HG03095 (cell line): Measurements from ENCODE around the gene INTS4.
"Not testable (repeated sequence)": the region's sequence is repeated elsewhere in the genome, so short reads cannot be mapped to it uniquely, and the experiment has no call there.

ENCODE experiments used
- ATAC-seq: cut with Tn5 transposase; IDR thresholded peaks from one replicate; pipeline ENCODE4 v1.9.1; 2021; ENCODE audit warnings: moderate library complexity; ENCODE audit not compliant: unreplicated experiment

Gene INTS4

GRCh38 chr11:78025378-78025777, 30.9 kb upstream of the INTS4 start:
- ATAC-seq, result no peak

DNA sequence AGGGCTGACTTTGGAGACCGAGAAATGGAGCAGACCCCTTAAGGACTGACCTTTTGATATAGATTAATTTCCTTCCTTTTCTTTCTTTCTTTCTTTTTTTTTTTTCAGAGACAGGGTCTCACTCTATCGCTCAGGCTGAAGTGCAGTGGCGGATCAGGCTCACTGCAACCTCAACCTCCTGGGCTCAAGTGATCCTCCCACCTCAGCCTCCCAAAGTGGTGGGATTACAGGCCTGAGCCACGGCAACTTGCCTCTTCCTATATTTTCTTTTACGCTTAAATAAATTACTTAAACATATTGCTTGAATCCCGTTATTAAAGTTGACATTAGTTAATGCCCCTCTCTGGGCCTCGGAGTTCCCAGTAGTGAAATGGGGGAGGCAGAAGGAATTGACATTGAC, 29.0 kb upstream of the INTS4 start:
- ATAC-seq, result no peak

- no peak for ATAC-seq
Observed at GRCh38 chr11:78022397-78023396, 28.2 kb upstream of the INTS4 start, which contains the start of gene KCTD14. KCTD14 (minus strand) TSS chr11:78023276; CDS start chr11:78023249, 27 bp downstream.

- ATAC-seq, result no peak
Observed at GRCh38 chr11:78021611-78022010, 27.1 kb upstream of the INTS4 start.

- ATAC-seq, result no peak
Observed at GRCh38 chr11:78020246-78020645, 25.8 kb upstream of the INTS4 start.

- ATAC-seq, result no peak
Observed at GRCh38 chr11:78019808-78020207, 25.3 kb upstream of the INTS4 start.

GRCh38 chr11:78015878-78016277, 21.4 kb upstream of the INTS4 start:
- ATAC-seq, result no peak

DNA sequence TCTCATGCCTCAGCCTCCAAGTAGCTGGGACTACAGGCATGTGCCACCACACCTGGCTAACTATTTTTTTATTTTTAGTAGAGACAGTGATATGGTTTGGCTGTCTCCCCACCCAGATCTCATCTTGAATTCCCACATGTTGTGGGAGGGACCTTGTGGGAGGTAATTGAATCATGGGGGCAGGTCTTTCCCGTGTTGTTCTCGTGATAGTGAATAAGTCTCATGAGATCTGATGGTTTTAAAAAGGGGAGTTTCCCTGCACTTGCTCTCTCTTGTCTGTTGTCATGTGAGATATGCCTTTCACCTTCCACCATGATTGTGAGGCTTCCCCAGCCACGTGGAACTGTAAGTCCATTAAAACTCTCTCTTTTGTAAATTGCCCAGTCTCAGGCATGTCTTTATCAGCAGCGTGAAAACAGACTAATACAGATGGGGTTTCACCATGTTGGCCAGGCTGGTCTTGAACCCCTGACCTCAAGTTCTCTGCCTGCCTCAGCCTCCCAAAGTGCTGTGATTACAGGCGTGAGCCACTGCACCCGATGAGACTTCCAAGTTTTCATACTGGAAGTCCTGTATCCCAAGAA, 20.6 kb upstream of the INTS4 start:
- not testable (repeated sequence) for ATAC-seq

DNA sequence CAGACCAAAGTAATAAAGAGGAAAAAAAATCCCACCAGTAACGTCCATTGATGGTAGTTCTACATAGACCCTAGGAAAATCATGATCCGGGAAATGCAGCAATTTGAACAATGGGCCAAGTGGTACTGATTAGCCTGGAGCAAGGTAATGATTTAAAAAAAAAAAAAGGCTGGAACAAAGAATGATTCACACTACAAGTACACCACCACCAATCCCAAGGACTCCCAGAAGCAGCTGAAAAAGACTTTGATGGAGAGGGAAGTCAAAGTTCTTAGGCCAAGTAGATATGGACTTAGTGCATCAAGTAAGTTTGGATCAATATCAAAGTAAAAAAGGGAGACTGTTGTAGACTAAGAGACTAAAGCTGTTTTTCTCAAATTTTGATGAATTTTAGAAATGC, 16.8 kb upstream of the INTS4 start:
- ATAC-seq, result no peak

DNA sequence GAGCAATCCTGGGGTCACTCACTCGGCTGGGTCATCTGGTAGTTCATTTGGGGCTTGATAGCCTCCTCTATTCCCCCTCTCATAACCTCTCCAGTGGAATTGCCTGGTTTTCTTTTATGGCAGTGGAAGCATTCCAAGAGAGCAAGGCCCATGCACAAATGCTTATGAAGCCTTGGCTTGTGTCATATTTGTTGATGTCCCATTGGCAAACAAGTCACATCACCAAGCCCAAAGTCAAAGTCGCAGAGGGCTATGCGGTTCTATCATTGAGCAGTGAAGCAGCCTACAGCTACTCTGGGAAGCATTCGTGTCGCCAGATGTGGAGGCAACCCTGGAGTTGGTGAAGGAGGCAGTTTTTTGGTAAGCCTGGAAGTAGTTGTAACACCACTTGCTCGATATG, 16.3 kb upstream of the INTS4 start:
- no peak for ATAC-seq

DNA sequence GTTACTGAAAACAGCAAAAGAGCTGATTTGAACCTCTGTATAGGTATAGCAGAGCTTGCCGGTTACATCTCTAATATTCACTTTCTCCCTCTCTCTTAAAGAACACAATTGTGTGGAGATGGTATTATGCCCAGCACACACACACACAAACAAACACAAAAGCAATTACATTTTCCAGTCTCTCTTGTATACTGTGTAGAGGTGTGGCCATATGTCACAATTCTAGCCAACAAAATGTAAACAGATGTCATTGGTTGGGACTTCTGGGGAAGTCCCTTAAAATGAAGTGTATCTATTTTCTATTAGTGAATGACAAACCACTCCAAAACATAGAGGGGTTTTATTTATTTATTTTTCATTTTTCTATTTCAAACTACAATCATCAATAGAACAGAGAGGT, 15.8 kb upstream of the INTS4 start:
- ATAC-seq, result no peak

- no peak for ATAC-seq
Observed at GRCh38 chr11:78009062-78009461, 14.6 kb upstream of the INTS4 start.

GRCh38 chr11:78000193-78000592, 5.7 kb upstream of the INTS4 start:
- no peak for ATAC-seq

GRCh38 chr11:77999446-78000030, 5.1 kb upstream of the INTS4 start:
- no peak for ATAC-seq

DNA sequence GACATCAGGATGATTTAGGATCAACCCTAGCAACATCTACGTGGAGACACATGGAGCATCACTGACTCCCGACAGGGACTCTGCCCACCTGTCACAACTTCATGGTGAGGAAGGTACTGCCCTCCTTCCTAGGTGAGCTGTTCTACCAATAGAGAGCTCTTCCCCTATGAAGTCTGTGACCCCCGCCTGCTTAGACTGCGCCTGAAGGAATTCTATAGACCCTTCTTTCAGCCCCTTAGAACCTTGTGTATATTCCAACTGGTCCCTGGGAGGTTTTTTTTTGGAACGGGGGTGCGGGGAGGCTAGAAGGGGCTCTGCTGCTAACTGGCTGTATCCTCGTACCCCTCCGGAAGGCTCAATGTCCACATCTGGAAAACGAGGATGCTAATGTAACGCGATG, 566 bp downstream of the INTS4 start:
- no peak for ATAC-seq

DNA sequence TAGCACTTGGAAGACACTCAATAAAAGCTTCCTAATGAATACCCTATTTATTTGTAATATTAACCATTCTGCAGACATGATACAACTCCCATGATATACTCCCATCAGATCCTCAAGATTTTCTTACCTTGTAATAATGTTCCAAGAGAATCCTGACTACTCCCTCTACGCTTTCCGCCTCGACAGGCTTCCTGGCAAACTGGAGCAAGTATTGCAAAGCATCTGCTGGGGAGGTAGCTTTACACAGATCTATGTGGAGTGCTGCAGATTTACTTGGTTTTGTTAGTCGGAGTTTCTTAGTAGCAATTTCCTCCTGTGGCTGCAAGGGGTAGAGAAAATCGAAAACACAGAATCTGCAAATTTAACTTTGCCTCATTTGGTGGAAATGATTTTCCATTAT, 3.5 kb downstream of the INTS4 start:
- no peak for ATAC-seq

- not testable (repeated sequence) for ATAC-seq
Observed at GRCh38 chr11:77986456-77986855, 8.0 kb downstream of the INTS4 start.

DNA sequence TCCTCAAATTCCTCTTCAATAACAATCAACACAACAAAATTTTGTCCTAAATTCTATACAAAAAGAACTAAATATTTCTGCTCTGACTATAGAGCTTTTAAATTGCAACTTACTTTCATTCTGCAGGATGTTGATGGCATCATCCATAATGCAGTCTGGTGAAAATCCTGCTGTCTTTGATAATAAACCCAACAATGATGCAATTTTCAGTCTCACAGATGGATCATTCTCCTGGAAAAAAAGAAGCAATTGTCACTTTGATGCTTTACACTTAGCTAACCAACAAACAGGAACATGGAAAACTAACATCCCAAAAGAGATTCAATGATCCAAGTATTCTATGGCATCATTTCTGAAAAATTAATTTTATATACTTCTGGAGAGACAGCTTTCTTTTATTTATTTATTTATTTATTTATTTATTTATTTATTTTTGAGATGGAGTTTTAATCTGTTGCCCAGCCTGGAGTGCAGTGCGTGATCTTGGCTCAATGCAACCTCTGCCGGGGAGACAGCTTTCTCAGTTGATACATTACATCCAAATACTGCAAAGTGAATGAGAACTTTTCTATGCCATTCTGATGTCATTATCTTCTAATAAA, 13.0 kb downstream of the INTS4 start:
- no peak for ATAC-seq

- ATAC-seq, result no peak
Observed at GRCh38 chr11:77968337-77968736, 26.1 kb downstream of the INTS4 start.

DNA sequence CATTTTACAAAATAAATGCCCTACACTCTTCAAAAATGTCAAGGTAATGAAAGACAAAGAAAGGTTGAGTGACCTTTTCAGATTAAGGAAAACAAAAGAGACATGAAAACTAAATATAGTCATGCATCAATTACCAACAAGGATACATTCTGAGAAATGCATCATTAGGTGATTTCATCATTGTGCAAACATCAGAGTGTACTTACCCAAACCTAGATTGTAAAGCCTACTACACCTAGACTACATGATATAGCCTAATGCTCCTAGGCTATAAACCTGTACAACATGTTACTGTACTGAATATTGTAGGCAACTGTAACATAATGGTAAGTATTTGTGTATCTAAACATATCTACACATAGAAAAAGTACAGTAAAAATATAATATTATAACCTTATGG, 26.7 kb downstream of the INTS4 start:
- ATAC-seq, result no peak

GRCh38 chr11:77967121-77967520, 27.3 kb downstream of the INTS4 start:
- ATAC-seq, result no peak
